NK-92 (cell line): ENCODE measurements around the gene SLCO4A1.

Source experiments
- DNase-seq: peaks from one replicate; lab custom pipeline; 2025; ENCODE audit not compliant: unreplicated experiment; lab: John Stamatoyannopoulos, UW

Gene SLCO4A1

DNA sequence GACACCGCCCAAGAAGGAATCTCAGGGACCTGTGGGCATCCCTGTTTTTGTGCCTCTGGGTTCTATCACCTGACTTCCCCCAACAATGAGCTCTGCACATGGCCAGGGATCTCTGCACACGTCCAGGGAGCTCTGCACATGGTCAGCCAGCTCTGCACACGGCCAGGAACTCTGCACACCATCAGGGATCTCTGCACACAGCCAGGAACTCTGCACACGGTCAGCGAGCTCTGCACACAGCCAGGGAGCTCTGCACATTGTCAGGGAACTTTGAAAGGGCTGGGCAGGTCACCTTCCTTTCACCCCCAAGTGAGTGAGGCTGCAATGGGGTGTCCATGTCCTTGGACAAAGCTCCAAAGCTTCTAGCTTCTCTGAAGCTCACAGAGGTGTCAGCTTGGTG lies 5.2 kb upstream of the SLCO4A1 start:
- no peak for DNase-seq

DNA sequence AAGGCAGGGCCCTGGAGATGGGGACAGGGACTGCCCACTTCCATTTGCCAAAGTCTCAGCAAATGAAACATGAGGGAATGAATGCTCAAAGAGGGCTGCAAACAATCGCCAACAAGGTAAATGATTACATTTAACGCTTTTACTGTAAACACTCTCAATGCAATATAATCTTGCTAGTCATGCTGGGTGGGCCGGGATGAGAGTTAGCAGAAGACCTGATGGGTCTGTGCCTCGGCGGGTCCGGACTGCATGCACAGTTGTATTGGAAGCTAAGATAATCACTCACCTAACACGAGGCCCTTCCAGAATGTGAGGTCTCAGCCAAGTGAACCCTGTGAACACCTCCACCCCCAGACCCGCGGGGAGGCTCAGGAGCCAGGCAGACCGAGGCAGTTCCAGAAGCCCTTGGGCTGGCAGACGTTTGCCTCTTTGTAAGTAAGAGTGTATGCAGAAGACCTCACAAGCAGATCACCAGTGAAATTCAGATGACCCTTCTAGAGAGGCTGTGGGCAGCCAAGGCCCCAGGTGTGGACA lies 4.7 kb upstream of the SLCO4A1 start:
- no peak for DNase-seq

DNA sequence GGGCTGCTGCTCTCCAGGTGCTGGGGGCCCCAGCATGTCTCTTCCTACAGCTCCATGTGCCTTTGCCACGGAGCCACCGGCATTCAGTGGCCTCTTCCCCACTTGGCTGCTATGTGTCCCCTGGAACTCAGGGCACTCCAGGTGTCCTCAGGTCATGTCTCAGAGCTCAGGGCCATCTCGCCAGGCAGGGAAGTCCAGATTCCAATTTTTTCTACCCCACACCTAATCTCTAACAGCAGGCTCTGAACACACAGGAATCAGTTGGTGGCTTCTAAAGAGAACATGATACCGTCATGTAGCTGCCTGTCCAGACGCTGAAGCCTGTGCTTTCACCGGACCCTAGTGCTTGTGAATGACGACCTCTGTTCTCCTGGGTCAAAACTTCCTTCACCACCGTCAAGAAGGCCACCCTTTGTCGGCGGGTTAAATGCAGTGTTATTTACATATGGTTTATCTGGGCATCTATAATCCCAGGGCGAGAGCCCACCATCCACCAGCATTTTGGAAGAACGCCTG lies 4.2 kb upstream of the SLCO4A1 start:
- no peak for DNase-seq

DNA sequence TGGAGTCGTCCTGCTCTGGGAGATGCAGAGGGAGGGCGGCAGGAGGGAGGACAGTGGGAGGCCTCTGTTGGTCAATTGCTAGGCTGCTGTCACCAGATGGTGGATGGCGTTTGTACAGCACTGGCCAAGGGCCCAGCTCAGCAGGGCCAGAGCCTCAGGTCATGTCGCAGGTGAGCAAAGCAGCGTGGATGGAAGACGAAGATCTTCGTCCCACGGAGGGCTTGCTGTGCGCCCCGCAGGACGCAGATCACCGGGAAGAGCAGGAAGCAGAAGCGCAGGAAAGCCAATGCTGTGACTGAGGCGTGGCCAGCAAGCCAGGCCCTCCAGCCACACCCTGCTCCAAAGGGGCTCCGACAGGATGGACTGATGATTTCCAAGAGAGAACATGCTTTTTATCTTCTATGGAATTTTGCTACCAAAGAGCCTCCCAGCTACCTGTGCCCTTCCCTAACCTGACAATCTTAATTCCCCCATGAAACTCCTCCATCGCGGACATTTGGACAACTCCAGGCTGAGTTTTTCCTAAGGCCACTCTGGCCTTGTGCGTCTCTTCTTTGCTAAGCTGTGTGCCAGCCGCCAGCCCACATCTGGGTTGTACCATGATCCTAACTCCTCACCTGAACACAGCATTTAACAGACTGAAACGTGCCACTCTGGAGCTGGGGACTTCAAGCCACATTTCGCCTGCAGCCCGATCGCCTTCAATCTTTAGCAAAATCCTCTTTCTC lies 3.5 kb upstream of the SLCO4A1 start:
- DNase-seq, result no peak

DNA sequence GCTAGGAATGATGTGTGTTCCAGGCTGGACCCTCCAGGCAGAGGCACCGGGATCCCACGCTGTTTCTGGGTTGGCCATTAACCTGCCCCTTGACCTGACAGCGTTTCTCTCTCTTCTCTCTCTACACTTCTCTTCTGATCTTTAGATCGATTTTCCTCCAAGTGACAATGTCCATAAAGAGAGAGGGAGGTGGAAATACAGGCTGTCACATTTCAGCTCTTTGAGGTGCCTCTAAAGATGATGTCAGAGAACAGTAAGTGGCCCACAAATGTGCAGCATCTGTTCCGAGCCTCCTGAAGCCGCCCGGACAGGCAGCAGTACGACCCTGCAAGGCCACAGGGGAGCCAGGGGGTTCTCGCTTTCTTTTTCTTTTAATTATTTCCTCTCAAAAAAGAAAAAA lies 2.5 kb upstream of the SLCO4A1 start:
- no peak for DNase-seq

DNA sequence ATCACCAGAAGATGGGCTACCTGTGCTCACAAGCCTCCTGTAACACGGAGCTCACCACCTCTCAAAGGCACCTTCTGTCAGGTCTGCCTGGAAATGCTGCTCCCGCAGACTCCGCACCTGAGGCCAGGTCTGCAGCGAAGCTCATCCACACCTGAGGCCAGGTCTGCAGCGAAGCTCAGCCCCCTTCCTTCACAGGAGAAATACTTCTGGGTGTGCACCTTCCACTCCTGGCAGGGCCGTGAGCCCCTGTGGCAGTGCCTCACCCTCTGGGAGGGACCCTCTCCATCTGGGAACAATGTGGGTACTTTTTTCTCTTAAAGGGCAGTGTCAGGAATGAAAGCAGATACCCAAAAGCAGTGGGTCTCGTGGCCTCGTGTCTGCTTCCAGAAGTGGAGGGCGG lies 1.4 kb upstream of the SLCO4A1 start:
- DNase-seq, result no peak

DNA sequence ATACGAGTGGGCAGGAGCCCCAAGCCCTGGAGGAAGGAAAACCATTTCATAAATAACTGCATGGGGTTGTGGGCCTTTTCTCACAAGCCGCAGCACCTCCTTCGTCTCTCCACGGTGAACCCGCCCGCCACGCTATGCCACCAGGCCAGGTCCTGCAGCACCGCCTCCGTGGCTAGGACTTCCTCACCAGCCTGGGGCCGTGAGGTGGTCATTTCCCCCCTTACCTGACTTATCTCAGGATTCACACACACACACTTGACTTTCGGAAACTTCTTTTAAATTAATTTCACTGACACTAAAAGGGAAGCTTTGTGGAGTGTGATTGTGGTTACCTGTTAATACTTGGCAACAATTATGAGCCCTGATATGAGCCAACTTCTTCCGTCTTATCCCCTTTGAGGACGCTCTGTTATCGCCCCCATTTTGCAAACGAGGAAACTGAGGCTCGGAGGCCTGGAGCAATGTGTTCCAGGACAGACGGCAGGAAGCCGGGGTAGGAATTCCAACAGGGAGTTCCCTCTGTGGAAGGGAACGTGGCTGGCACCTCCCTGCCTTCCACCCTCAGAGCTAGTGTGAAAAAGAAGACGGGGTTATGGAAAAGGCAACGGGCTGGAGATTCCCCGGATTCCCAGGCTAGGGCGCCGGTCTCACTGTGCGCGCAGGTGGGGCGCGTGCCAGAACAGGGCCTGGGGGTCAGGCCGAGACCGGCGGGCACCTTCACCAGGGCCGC lies 817 bp upstream of the SLCO4A1 start:
- DNase-seq, result no peak

DNA sequence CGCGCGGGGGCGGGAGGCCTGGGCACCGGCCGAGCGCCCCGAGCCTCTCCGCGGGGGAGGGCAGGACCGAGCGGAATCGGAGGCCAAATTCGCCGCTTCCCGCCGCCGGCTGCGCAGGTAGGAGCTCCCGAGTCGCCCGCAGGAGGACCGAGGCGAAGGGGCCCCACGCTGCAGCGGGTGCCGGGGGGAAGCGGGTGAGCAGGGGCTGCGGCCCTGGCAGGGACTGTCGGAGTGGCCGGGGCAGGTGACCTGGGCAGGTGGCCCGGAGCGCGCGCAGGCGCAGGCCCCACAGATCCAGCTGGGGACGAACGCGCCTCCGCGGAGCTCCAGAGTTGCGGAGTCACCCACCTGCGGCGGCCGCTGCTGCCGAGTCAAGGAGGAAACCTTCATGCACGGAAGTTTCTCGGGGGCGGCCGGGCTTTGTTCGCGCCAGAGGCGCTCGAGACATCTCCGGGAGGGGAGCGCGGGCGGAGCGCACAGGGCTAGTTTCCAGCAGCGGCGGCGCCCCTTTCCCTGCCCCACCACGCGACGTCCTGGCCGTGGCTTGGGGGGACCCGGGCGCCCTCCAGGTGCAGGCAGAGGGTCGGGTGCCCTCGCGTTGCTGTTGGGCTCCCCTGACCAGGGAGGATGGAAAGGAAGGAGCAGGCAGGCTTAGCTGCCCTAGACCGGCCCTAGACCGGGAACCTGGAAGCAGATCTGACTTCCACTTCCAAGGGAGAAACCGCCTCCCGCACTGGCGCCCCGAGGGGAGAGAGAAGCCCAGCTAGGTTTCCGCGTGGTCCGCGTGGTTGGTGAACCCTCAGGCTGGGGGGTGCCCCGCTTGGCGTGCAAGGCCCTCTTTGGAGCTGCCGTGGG lies 590 bp downstream of the SLCO4A1 start:
- DNase-seq, result no peak

DNA sequence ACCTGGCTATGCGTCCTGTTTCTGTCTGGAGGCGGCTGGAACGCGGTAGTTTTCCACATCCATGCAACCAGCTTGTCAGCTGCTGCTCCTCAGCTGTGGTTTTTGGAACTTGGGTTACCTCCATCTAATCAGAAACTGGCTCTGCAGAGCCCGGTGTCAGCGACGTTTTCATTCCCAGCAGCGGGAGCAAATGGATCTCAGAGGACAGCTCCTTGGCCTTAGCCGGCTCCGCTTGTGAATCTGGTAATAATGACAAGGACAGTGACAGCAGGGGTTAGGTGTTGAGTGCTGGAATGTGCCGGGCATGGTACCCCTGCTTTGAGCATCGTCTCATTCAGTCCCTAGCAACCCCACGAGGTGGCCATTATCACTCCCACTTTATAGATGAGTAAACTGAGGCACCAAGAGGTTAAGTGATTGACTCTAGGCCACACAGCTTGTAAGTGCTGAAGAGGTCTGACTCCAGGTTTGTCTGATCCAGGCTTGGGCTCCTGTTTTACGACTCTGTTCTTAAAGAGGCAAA lies 1.3 kb downstream of the SLCO4A1 start:
- no peak for DNase-seq

DNA sequence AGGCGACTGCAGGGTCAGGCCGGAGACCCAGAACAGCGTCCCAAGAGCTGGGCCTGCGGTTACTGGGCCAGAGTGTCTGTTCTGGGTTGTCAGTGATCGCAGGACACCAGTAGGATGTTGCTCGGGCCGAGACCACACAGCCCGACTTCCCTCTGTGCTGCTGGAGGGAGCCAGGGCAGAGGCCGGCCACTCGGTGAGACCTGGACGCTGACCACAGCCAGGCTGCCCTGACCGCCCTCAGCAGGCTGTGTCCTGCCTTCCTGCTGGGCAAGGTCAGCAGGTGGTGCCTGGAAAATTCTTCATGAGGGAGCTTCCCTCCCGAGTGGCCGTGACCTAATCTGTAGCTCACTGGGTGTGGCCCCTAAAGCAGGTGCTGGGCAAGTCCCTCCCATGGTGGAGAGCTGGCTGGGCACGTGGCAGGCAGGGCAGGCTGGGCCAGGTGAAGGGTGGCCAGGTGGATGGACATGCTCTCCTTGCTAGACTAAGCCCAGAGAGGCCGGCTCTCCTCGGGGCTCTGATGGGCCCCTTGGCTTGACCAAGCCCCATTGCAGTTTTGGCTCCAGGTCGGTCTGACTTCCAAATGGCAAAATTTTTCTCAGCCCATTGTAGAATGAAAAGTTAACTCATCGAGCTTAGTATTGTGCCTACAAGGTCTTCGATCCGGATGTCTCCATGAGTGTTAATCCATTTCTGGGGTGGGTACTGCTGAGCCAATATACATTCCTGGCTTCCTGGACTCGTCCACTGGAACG lies 1.9 kb downstream of the SLCO4A1 start:
- no peak for DNase-seq

DNA sequence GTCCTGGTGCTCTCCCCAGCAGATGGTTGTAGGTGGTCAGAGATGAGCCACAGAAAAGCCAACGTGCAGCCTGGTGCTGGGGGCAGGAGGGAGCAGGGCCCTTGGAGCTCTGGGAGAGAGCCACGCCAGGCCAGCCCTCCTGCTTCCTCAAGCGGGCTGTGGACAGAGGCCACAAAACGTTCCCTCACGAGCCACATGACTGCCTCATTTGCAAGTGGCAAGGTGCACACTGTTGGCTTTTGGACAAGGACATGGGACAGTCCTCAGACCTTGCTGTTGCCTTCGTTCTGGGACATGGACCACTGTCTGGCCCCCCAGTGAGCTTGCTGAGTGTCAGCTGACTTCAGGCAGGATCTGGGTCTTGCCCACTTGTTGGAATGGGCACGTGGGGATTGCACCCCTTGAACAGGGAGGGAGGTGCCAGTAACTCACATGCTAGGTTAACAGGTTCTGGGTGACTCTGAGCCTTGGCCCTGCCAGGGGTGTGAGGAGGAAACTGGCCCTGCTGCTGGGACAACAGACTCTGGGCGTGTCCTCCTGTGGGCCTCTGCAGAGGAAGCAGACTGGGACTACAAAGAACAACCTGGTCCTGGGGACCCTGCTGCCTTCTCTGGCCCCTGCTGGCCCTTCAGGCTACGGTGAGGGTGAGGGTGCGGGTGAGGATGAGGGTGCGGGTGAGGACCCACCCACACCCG lies 2.6 kb downstream of the SLCO4A1 start:
- DNase-seq, result no peak

DNA sequence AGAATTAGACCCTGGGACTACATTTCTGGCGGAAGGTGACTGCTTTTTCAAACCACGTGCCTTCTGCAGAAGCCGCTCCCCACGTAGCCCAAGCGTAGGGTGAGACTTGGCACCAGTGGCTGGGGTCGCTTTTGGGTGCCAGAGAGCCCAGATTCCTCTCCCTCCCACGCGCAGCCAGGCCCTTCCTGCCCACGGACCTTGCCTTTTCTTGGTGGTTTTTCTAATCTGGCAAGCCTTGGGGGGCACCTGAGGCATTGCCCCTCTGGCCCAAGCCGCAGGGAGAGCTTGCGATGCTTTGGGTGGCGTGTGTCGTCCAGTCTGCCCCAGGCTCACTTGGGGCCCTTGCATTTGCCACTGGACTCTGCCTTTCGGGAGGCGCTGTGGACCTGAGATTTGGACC lies 3.3 kb downstream of the SLCO4A1 start:
- DNase-seq, result no peak

DNA sequence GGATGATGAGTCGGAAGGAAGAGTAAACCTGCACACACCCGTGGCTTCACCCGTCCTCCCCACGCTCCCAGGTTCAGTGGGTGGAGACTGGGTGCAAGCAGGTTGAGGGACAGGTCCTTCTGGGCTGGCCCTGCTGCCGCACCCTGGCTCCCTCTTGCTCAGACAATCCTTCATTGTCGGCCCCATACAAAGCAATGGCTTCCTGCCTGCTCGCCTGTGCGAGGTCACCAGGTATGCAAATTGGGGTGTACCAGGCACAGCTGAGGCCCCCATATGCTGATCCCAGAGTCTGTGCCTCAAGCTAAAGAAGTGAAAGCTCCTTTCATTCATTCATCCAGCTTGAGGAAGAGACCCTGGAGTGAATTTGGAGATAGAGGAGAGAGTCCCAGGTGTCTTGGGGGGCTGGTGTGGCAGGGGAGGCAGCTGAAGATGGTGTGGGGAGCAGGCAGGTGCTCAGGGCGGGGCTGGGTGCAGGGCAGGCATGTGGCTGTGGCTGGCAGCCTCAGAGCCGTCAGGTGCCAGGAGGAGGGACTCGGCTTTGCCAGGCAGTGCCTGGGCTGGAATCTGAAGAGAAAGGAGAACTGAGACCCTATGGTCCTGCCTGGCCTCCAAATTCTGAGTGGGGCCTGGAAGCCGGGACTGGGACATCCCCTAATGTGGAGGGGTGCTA lies 4.7 kb downstream of the SLCO4A1 start:
- no peak for DNase-seq

DNA sequence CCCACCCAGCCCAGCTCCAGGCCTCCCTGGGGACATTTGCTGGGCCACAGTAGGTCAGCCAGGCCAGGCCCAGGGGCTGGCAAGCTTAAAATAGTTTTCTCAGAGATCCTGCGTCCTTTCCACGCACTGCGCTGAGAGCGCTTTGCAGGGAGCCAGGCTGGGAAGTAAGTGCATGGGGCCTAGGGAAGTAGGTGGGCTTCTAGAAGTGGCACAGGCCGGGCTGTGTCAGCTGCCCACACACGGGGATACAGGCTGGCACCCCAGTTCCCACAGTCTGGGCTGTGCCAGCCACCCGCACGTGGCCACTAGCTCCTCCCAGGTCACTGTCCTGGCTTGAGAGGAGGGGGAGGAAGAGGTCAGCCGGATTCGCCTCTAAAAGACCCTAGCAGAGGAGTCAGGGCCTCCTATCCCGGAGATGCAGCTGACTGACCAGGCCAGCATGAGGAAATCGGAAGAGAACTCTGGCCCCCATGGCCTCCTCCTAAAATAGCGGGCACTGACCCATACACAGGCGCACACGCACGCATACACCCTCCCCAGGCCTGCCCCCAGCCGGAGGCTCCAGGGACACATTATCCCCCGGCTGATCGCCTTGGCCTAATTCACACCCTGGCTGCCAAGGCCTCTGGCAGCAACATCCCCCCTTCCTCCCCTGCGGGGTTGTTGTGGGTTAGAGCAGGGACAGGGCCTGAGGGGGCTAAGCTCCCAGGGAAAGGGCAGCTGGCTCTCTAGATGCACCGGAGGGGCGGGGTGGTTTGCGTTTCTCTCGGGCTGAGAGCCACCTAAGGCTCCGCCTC lies 5.4 kb downstream of the SLCO4A1 start:
- DNase-seq, result no peak

DNA sequence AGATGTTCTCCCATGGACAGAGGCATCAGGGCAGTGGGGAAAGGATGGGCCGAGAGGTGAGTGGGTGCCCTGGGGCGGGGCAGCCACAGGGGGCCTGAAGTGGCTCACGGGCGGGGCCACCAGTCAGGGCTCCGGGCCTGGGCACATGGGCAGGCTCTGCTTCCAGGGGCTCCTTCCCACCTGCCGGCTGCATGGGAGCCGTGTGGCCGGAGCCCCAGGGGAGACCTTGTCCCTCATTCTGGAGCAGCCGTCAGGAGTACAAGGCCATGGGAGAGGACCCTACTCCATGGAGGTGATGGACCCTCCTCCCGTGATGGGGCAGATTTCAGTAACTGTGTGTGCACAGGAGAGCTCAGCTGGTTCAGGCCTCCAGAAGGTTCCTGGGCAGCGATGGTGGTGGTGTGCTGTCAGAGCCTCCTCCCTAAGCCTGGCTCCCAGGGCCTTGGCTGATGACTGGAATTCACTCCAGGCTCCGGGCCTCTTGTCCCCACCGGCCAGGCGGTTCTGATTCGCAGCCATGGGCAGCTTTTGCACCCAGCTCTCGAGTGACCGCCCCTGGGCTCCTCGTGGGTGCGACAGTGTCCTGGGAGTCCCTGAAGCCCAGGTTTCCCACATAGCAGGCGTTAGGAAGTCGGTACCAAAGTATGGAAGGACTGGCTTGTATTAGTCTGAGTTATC lies 6.2 kb downstream of the SLCO4A1 start:
- no peak for DNase-seq

DNA sequence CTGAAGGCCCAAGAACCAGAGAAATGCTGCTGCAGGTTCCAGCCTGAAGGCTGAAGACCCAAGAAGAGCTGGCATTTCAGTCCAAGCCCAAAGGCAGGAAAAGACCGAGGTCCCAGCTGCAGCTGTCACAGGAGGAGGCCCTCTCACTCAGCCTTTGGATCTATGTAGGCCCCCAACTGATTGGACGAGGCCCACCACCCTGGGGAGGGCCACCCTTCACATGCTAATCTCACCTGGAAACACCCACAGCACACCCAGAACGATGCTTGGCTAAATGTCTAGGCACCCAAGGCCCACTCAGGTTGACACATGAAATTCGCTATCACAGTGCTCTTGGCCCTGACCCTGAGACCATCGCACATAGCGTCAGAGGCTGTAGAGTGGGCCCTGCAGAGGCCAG lies 6.8 kb downstream of the SLCO4A1 start:
- no peak for DNase-seq

DNA sequence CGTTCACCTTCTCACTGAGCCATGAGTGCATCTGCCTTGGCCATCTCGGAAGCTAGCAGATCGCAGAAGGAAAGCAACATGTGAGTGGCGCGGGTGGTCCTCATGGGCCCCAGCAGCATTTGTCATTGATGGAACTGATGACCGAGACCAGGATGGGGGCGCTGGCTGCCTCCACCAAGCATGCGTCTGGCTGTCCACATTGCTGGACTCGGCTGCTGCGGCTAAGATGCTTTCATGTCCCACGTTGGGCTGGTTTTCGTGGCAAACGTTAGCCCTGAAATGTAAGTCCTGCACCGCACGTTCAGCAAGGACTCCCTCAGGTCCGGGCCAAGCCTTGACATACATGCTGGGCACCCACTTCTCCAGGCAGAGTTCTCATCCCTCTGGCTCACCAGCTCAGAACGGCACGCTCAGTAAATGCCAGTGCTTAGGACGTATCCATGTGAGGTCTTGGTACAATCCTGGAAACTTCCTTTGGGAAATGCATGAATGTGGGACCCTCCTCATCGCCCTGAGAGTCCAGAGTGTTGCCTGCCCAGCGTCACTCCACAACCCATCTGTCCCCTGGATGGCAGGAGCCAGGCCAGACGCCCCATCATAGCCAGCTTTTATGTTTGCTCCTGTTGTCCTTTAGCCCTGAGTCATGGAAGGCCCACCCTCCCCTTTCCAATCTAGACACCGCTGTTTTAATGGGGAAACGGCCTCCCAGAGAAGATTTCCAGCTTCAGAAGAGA lies 8.4 kb downstream of the SLCO4A1 start:
- no peak for DNase-seq
